GM12874 (cell line): ENCODE data around the gene NRTN.

Source experiments
- CTCF ChIP-seq: IDR thresholded peaks from 2 replicates; pipeline ENCODE4 v1.5.1; 2011; ENCODE audit warnings: low read depth, mild to moderate bottlenecking, control low read depth, low read length, moderate library complexity; ENCODE audit not compliant: insufficient read depth

The NRTN gene

GRCh38 chr19:5775668-5776309 lies 29.1 kb upstream of the NRTN start:
- no peak for TF ChIP-seq CTCF

GRCh38 chr19:5778402-5778801 lies 26.5 kb upstream of the NRTN start:
- no peak for TF ChIP-seq CTCF

- TF ChIP-seq CTCF, result no peak
Observed at GRCh38 chr19:5782322-5782721, 22.5 kb upstream of the NRTN start.

- no peak for TF ChIP-seq CTCF
Observed at GRCh38 chr19:5782945-5783919, 21.6 kb upstream of the NRTN start.

GRCh38 chr19:5784581-5785147 lies 20.2 kb upstream of the NRTN start, which contains the start of gene PRR22:
PRR22 (minus strand) TSS chr19:5784746; CDS start chr19:5784660, 86 bp downstream.
- TF ChIP-seq CTCF, result no peak

GRCh38 chr19:5785423-5785822 lies 19.4 kb upstream of the NRTN start:
- TF ChIP-seq CTCF, result no peak

GRCh38 chr19:5786593-5787408 lies 18.1 kb upstream of the NRTN start:
- TF ChIP-seq CTCF, result no peak
